Fibroblast of the aortic adventitia (primary cell): ENCODE results near the gene CCDC34. TPM values are rescaled to one million over a fixed set of nuclear protein-coding genes. Genes with fewer than 3 reads are reported as not detected.

ENCODE experiments used
- DNase-seq: peaks from one replicate; pipeline ENCODE4 v3.0.0-alpha.2; 2010; ENCODE audit warnings: low read depth
- H3K4me3 ChIP-seq: 2 replicates; pipeline ENCODE4 v1.5.1; 2011; ENCODE audit warnings: low read depth, mild to moderate bottlenecking, control low read depth, low read length, moderate library complexity
- CTCF ChIP-seq: IDR thresholded peaks from 2 replicates; pipeline ENCODE4 v1.5.1; 2011; ENCODE audit warnings: mild to moderate bottlenecking, low read length, control low read depth, inconsistent platforms; ENCODE audit not compliant: insufficient read depth
- total RNA-seq: library from RNA; depleted of rRNA; stranded (reverse); fragments of >200 nt; gene quantifications from 2 replicates; pipeline ENCODE4 v1.2.3, GENCODE V29; 2012; ENCODE audit warnings: low replicate concordance

The CCDC34 gene
- total RNA-seq, 1 donor: 10.7 TPM

- DNase-seq: no peak
- H3K4me3 ChIP-seq: no peak overlapping the region
- TF ChIP-seq CTCF: no peak
These were observed 52.3 kb downstream of the CCDC34 start for GRCh38 chr11:27310707-27311106.

GRCh38 chr11:27310182-27310581, 52.8 kb downstream of the CCDC34 start:
- TF ChIP-seq CTCF: no peak

GRCh38 chr11:27309046-27309445, 54.0 kb downstream of the CCDC34 start:
- peak; percentile 64 for DNase-seq
- TF ChIP-seq CTCF: no peak
- no peak overlapping the region for H3K4me3 ChIP-seq

More at GRCh38 chr11:27310182-27310581, 52.8 kb downstream of the CCDC34 start:
- no peak overlapping the region for H3K4me3 ChIP-seq
- DNase-seq: no peak

GRCh38 chr11:27307232-27307631, 55.8 kb downstream of the CCDC34 start:
- H3K4me3 ChIP-seq: no peak overlapping the region
- DNase-seq: no peak
- TF ChIP-seq CTCF: no peak

- H3K4me3 ChIP-seq: no peak overlapping the region
- no peak for TF ChIP-seq CTCF
These were observed 57.3 kb downstream of the CCDC34 start for GRCh38 chr11:27305751-27306150.

GRCh38 chr11:27304514-27304913, 58.5 kb downstream of the CCDC34 start:
- no peak for DNase-seq
- H3K4me3 ChIP-seq: no peak overlapping the region
- TF ChIP-seq CTCF: no peak

More at GRCh38 chr11:27305751-27306150, 57.3 kb downstream of the CCDC34 start:
- DNase-seq: no peak

GRCh38 chr11:27303903-27304302, 59.1 kb downstream of the CCDC34 start:
- TF ChIP-seq CTCF: no peak
- no peak for DNase-seq
- no peak overlapping the region for H3K4me3 ChIP-seq
